BJ (cell line): ENCODE measurements around the gene UPF1. TPM values are rescaled to one million over a fixed set of nuclear protein-coding genes. Genes with fewer than 3 reads are reported as not detected.

Experiments
- CTCF ChIA-PET: fragments of 350-600 bp; formaldehyde crosslinking; extraction: SDS; loops from one replicate; lab custom pipeline; 2021; ENCODE audit warnings: antibody characterized with exemption, inconsistent platforms; lab: Yijun Ruan, JAX
- POLR2A ChIA-PET: fragments of 300-600 bp; sonication (Branson Sonifier 250); formaldehyde crosslinking; extraction: SDS; loops from one replicate; lab custom pipeline; 2021; ENCODE audit warnings: antibody characterized with exemption; lab: Charles Lee
- DNase-seq: peaks from one replicate; pipeline ENCODE4 v3.0.0-alpha.2; 2011; ENCODE audit warnings: low read depth
- H3K27me3 ChIP-seq: 2 replicates; pipeline ENCODE4 v1.6.0; 2011; ENCODE audit warnings: low read length; ENCODE audit not compliant: control insufficient read depth, insufficient read depth
- H3K36me3 ChIP-seq: 2 replicates; pipeline ENCODE4 v1.5.1; 2011; ENCODE audit warnings: low read length; ENCODE audit not compliant: control insufficient read depth, insufficient read depth
- H3K4me3 ChIP-seq: 2 replicates; pipeline ENCODE4 v1.5.1; 2011; ENCODE audit warnings: low read depth, mild to moderate bottlenecking, control low read depth, low read length
- polyA plus RNA-seq: library from polyadenylated mRNA; depleted of rRNA; stranded (reverse); fragments of >200 nt; gene quantifications from 2 replicates; pipeline ENCODE4 v1.2.3, GENCODE V29; 2011
- TF ChIP-seq, protein P1 (sequence below): IDR thresholded peaks from 2 replicates; pipeline ENCODE4 v1.5.1; 2011; ENCODE audit warnings: low read depth, mild to moderate bottlenecking, control low read depth, inconsistent platforms, low read length, moderate library complexity; ENCODE audit not compliant: insufficient read depth

UPF1 gene
- polyA plus RNA-seq, 1 experiment = 24.1 TPM

DNA sequence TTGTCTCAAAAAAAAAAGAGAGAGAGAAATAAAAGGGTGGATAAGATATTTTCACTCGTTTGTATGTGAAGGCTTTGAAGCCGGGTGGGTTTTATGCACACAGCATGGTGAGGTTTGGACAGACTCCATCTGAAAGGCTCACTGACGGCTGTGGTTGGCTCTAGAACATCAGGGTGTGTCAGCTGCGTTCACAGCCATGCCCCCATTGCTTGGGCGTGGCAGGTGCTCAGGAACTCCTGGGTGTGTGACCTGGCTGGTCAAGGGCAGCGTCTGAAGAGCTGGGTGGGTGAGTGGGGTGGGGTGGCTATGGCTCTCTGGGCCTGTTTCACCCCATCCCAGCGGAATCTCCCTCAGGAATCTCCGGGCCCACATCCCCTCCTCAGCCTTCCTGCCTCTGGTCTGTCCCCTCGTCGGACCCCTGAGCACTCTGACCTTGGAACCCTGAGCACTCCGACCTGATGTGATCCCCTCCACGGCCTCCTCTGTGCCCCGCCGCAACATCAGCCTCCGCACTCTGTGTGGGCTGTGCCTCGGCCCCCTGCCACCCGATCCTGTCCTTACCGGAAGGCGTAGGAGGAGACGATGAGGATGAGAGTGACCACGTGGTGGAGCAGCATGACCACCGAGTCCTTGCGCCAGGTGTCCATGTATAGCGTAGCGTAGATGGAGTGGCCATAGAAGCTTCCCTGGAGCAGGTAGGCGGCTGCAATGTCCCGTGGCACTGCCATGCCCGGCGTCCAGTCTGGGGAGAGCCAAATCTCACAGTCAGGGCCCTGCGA is 52.0 kb downstream of the UPF1 start:
- Histone ChIP-seq H3K36me3 (no peaks in the 10 kb centered on the region), H3K27me3 (no peaks in the 10 kb centered on the region), H3K4me3 (no peak overlapping the region)
- POLR2A ChIA-PET = no interaction called here
- CTCF ChIA-PET = interaction anchor here (0.7 to 2.4 kb wide), 3 partner anchors 8 to 114 kb away, joined by 3 to 8 read pairs (median 3); no protein-coding TSS in a partner anchor
- DNase-seq = no peak
- TF ChIP-seq, protein P1, sequence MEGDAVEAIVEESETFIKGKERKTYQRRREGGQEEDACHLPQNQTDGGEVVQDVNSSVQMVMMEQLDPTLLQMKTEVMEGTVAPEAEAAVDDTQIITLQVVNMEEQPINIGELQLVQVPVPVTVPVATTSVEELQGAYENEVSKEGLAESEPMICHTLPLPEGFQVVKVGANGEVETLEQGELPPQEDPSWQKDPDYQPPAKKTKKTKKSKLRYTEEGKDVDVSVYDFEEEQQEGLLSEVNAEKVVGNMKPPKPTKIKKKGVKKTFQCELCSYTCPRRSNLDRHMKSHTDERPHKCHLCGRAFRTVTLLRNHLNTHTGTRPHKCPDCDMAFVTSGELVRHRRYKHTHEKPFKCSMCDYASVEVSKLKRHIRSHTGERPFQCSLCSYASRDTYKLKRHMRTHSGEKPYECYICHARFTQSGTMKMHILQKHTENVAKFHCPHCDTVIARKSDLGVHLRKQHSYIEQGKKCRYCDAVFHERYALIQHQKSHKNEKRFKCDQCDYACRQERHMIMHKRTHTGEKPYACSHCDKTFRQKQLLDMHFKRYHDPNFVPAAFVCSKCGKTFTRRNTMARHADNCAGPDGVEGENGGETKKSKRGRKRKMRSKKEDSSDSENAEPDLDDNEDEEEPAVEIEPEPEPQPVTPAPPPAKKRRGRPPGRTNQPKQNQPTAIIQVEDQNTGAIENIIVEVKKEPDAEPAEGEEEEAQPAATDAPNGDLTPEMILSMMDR = no peak

DNA sequence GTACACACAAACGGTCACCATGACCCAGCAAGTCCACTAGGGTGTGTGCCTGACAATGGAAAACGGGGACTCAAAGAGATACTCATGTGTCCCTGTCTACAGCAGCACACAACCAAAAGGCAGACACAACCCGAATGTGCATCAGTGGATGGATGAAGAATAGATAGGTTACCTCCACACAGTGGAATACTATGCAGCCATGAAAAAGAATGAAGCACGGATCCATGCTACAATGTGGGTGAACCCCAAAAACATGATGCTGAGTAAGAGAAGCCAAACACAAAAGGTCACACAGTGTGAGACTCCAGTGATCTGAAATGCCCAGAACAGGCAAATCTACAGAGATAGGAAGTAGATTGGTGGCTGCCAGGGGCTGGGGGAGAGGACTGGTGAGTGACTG is 55.2 kb downstream of the UPF1 start:
- Histone ChIP-seq H3K27me3 (no peaks in the 10 kb centered on the region), H3K4me3 (no peak overlapping the region), H3K36me3 (no peaks in the 10 kb centered on the region)
- ChIA-PET CTCF (no interaction called here), POLR2A (no interaction called here)
- TF ChIP-seq, protein P1 = no peak
- DNase-seq = no peak

DNA sequence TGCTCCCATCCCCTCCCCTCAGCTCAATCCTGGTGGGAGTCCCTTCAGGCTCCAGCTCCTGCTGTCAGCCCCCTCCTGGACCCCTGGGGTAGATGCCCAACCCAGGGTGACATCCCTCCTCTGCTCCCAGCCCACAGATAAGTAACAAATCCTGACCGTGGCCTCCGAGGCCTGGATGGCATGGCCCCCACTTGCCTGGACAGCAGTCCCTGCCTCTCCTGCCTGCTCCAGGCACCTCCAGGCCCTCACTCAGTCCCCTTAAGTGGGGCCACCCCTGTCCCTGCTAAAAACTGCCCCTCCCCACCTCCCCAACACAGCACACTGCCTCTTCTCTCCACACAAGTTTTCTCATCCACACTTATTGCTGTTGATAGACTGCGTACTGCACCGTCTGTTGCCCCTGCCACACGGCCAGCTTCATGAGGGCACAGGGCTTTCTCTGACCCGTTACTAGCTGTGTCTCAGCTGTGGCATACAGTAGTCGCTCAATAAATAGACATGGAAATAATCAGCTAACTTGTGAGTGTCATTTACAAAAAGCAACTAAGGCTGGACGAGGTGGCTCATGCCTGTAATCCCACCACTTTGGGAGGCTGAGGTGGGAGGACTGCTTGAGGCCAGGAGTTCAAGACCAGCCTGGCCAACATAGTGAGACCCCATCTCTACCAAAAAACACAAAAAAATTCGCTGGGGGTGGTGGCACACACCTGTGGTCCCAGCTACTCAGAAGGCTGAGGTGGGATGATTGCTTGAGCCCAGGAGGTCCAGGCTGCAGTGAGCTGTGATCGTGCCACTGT is 58.4 kb downstream of the UPF1 start:
- no peak for DNase-seq
- ChIA-PET POLR2A (no interaction called here), CTCF (interaction anchor here (0.6 to 3.1 kb wide), 2 partner anchors 23 kb away, joined by 3 to 11 read pairs; no protein-coding TSS in a partner anchor)
- H3K27me3 ChIP-seq = peaks cover 7% of the 10 kb centered on the region
- H3K4me3 ChIP-seq = no peak overlapping the region
- H3K36me3 ChIP-seq = no peaks in the 10 kb centered on the region
- TF ChIP-seq, protein P1 = no peak

DNA sequence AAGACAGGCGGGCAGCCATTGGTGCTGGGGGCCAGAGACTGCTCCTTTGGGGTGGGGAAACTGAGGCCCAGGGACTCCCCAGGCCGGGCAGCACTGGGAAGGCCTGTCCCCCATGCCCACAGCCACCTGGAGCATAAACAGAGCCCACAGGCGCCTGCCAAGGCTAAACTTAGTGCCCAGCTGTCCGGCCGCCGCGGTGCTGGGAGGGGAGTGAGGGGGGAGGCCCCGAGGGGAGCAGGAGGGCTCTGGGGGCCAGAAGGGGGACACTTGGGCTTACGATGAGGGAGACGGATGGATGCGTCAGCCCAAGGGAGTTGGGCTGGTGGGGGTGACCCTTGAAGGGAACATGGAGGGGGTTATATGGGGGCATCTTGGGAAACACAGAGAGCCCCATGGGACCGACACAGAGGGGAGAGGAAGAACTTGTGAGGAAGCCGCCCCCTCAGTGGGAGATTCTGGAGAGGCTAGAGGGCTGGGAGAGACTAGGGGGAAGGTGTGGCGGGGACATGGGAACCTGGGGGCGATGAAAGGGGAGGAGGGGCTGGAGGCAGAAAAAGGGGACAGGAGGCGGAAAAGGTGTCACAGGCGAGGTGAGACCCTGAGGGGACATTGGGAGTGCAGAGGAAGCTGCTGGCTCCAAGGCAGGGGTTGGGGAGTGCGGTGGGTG is 62.0 kb downstream of the UPF1 start:
- H3K36me3 ChIP-seq = 0 out of 2 replicates have a peak, but pooled peaks cover 2% of the 10 kb centered on the region
- ChIA-PET POLR2A (interaction anchor here (0.7 kb wide), 1 partner anchor 25 kb away, joined by 3 read pairs; the partner anchor contains the start of gene COPE), CTCF (interaction anchor here (0.9 to 4.7 kb wide), 5 partner anchors 10 to 442 kb away, joined by 3 to 33 read pairs (median 4); no protein-coding TSS in a partner anchor)
- peaks cover 7% of the 10 kb centered on the region for H3K27me3 ChIP-seq
- TF ChIP-seq, protein P1 = no peak
- DNase-seq = no peak
- no peak overlapping the region for H3K4me3 ChIP-seq
